GM19351 (cell line): ENCODE results near the gene PFKM.
A peak's percentile ranks its signal among the peaks of the same experiment; 100 is the strongest.
"Not testable (repeated sequence)": the region's sequence is repeated elsewhere in the genome, so short reads cannot be mapped to it uniquely, and the experiment has no call there.

Experiments used
- ATAC-seq: cut with Tn5 transposase; IDR thresholded peaks from one replicate; pipeline ENCODE4 v1.9.1; 2021; ENCODE audit warnings: mild to moderate bottlenecking, moderate library complexity; ENCODE audit not compliant: unreplicated experiment

PFKM gene

GRCh38 chr12:48155786-48156185 is 36.6 kb downstream of the PFKM start:
- ATAC-seq, result not testable (repeated sequence)

DNA sequence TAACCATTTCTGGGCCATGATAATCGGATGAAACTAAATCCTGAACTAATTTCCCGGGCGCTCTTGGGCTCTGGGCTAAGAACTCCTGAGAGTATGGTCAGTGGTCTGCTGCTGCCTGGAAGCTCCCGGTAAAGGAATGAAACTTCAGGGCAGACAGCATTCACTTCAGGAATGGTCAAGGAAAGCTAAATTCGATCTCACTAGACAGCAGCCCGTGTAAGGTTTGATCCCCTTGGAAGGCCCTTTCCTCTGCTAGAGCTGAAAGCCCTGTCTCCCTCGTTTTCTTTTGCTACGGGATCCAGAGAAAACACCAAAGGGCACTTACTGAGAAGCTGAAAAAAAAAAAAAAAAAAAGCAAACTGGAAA is 37.5 kb downstream of the PFKM start:
- no peak for ATAC-seq

DNA sequence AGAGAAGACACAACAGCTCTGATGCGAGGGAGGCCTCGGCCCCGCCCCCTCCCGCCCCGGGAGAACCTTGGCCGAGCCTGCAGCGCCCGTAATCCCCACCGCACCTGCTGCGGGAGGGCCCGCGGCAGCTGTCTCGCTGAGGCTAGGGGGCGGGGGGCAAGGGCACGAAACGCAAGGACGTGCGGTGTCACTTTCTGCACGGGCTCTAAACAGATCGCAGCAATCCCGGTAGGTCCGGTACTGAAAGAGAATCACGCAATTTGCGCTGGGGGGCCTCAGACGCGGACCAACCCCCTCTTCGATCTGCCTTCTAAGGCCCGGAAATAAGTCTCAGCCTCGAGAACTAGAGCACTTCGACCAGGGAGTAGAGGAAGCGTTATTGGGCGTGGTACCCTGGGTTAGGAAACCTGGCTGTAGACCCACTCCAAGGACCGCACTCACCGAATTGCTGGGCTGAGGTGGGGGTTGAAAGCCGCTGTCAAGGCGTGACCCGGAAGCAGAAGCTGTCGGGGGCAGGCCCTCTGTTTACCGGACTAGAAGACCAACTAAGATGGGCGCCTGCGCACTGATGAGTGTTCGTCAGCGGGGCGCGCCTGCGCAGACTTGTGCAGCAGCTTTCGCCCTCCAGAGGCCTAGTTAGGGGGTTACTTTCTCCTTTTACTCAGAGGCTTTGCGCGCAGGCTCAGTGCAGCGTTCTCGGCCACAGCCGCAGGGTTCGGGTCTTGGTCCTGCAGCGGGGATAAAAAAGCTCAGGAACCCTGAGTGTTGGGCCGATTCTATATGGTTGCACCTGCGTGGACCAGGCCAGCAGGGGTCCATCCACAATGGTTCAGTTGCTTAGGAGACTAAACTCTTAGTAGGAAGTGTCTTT is 38.1 kb downstream of the PFKM start, which contains the start of gene ASB8:
TSS of gene ASB8 (minus strand) at position 498 of the 871 bp plus-strand sequence. CDS start 4,019 bp downstream, outside the sequence.
- peak; percentile 86 for ATAC-seq

- no peak for ATAC-seq
Measured at GRCh38 chr12:48157889-48158370, 38.8 kb downstream of the PFKM start.

- ATAC-seq, result no peak
Measured at GRCh38 chr12:48160046-48160445, 40.9 kb downstream of the PFKM start.

DNA sequence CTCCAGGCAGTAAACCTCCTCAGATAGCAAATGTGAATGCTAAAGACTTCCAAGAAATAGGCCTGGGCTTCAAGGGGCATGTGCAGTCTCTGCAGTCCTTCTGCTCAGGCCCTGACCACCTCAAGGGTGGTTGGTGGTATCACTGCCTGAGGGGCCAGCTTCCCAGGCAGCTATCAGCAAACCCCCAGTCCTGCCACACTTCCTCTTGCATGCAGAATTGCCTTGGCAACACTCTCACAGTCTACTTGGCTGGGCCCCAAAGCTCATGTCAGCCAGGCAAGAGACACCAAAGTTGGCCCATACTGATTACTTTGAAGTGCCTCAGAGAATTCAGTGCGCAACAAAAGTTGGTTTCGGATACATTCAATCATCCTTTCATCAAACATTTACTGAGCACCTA is 41.6 kb downstream of the PFKM start:
- ATAC-seq, result no peak

DNA sequence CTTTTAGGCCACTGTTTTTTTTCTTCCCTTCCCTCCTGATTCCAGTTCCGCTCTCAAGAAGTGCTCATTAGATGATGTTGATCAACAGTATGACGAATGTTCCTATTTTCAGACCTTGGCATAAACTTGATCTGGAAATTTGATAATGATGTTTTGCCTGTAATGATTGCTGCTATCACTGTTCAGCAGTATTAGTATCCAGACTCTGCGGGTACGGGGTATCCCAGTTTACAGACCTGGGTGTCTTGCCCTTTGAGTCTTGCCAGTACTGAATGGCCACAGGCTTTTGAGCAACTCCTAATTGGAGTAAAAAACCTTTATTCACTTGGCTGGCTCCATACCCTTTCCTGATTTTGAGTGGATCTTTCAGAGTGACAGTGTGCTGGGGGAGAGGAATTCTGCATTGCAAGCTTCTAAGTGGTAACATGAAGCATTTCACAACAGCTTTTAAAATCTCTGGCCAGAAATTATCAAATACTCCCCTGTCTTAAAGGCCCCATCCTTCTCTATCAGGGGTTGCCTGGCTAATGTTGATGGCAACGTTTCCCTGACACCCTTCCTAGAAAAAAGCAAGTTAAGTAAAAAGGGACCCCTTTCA is 44.1 kb downstream of the PFKM start:
- ATAC-seq, result no peak

DNA sequence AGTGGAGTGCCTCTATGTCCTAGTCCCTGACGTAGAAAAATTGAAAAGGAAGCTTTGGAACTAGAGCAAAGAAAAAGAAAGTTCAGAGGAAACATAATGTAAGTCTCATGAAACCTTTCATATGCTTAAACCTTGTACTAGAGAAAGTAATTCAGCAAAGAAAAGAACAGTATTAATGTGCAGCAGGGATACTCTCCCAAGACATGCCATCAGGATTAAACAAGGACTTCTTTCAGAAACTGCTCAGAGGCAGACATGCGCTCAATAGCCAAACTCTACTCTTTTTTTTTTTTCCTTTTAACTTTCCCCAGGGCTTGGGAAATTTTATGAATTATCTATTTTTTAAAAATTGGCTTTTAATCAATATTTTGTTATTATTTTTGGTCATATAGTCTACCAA is 45.3 kb downstream of the PFKM start:
- no peak for ATAC-seq

GRCh38 chr12:48165089-48165981 is 46.2 kb downstream of the PFKM start:
- ATAC-seq, result peak; percentile 50

GRCh38 chr12:48169011-48169410 is 49.8 kb downstream of the PFKM start:
- ATAC-seq, result no peak

GRCh38 chr12:48175613-48176416 is 56.7 kb downstream of the PFKM start:
- ATAC-seq, result no peak

GRCh38 chr12:48176417-48176751 is 57.2 kb downstream of the PFKM start:
- ATAC-seq, result no peak

GRCh38 chr12:48177982-48178381 is 58.8 kb downstream of the PFKM start:
- ATAC-seq, result no peak

DNA sequence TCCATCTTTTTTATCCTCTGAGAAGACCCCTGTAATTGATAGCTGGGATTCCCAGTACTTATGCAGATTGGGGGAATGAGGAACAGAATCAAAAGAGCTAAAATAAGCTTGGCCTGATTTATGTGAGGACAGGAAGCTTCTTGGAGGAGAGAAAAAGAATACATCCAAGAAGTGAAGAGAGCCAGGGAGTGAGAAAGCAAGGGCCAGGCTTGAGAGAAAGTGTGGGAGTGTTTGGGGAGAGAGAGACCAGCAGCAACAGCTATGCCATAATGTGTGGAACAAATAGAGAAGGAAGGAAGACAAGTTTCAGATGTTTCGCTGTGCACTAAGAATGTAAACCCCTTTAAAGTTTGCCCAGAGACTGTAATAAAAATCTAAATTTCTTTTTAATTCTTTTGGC is 60.3 kb downstream of the PFKM start:
- ATAC-seq, result no peak

- no peak for ATAC-seq
Measured at GRCh38 chr12:48180424-48180823, 61.3 kb downstream of the PFKM start.

DNA sequence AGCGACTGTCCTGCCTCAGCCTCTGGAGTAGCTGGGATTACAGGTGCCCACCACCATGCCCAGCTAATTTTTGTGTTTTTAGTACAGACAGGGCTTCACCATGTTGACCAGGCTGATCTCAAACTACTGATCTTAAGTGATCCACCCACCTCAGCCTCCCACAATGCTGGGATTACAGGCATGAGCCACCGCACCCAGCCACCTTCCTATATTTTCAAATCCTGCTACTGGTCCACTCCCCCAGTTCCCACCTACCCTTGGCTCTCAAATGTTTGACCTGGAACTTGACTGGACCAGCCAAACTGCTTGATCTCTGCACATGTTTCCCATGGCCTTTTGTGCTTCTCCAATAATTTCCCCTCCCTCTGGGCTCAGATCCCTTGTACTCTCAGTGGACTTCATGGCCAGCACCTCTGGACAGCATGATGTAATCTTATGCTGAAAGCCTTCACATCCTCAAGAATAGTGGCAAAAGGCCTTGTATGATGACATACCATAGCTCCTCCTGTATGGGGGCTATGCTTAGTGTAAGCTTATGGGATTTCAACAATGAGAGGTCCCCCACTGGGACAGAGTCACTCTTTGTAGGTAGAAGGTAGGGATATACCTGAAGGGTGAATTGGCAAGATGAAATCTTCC is 61.8 kb downstream of the PFKM start:
- no peak for ATAC-seq

DNA sequence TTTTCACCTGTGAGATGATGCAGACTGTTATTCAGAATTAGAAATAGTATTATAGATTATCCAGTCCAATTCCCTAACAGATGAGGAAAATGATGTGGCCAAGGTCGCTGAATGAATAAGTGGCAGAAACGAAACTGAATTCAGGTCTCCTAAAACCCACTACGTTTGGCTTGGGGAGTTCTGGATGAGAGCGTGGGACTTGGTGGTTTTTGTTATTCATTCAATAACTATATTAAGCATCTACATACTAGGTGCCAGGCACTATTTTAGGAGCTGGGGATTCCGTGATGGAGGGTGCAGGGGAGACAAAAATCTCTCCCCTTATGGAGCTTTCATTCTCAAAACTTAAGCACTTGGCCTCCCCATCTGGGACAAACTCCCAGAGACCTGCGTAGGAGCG is 63.5 kb downstream of the PFKM start:
- ATAC-seq, result no peak

DNA sequence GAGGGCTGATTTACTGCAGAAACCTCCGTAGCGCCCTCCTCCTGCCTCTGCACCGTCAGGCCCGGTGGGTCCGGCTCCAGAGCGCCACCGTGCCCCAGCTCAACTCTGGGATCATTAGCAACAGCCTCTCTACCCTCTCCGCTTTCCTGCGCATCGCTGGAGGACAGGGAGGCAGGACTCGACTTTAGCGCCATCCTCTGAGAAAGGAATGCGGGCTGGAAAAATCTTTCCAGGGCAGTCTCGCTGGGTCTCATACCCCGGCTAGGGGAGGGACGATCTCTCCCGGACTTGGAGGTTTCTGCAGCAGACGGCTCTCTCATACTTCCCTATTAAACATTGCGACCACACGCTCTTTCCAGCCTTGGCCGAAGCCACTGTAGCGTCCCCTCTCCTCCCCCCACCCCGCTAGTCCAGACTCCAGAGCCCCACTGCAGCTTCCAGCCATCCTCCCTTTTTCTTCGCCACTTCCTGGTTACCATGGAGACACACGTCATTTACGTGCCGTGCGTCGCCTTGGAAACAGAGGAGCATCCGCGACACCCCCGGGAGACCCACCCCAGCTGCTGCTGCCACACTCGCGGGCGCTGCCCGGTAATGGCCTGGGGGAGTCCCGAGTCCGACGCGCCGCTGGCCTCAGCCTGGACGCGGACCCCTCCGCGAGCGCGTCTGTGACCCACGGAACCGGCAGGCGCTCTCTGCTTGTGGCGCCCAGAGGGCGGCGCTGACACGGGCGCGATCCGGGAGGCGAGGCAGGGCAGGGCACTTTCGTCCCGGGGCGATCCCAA is 64.1 kb downstream of the PFKM start, which contains the start of gene CCDC184:
TSS of gene CCDC184 (plus strand) at position 554 of the 785 bp plus-strand sequence. CDS start 479 bp downstream, outside the sequence.
- ATAC-seq, result peak; percentile 69

- ATAC-seq, result no peak
Measured at GRCh38 chr12:48183876-48184548, 64.8 kb downstream of the PFKM start.
